Measurements from ENCODE around the gene KCTD10.

Gene KCTD10

DNA sequence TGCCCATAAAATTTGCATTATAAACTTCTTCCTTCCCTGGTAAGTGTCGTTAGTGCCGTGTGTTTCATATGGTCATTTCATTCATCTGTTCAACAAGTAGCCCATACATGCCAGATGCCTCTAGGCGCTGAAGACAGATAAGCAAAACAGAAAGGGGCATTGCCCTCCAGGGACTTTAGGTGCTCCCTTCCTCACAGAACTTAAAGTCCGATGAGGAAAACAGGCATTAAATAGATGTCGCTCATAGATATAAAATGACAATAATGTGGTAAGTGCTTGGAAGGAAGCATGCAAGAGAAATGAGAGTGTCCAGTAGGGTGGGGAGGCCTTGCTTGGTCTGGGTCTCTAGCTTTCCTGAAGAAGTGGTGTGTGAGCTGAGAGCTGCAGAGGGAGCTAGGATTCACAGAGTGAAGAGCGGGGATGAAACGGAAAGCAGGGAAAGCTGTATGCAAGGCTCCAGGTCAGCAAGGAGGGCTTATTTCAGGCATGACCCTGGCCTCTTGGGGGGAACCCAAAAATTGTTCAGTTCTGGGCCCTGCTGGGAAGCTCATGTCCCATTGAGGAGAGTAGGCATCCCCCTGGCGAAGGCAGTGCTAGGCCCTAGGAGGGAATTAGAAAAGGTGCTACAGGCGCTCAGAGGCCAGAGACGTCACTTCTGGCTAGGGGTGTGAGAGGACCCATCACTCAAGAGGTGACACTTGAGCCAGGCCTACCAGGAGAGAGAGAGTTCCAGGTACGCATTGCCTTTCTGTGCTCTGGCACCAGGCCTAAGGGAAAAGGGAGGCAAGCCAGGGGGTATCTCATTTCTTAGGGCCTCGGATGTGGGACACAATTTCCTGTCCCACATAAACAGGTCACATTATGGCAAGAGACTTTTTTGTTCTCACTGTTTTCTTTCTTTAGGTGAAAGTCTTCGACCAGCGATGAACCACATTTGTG, 12.2 kb upstream of the KCTD10 start:
- H3K27ac ChIP-seq (replicated peaks): no peak overlapping the region
- no peaks in the 10 kb centered on the region for H3K27me3 ChIP-seq (ENCODE audit: insufficient read depth, poor library complexity, severe bottlenecking)
- no peak overlapping the region for H3K4me3 ChIP-seq (replicated peaks; ENCODE audit: insufficient read depth, low read length)
- DNase-seq (ENCODE audit: low read depth in 1 of 2, low spot score in 1 of 2): no peak
- TF ChIP-seq SPI1 (IDR thresholded peaks at IDR 0.05; ENCODE audit: borderline replicate concordance, low read depth): no peak
- TF ChIP-seq, protein P1, sequence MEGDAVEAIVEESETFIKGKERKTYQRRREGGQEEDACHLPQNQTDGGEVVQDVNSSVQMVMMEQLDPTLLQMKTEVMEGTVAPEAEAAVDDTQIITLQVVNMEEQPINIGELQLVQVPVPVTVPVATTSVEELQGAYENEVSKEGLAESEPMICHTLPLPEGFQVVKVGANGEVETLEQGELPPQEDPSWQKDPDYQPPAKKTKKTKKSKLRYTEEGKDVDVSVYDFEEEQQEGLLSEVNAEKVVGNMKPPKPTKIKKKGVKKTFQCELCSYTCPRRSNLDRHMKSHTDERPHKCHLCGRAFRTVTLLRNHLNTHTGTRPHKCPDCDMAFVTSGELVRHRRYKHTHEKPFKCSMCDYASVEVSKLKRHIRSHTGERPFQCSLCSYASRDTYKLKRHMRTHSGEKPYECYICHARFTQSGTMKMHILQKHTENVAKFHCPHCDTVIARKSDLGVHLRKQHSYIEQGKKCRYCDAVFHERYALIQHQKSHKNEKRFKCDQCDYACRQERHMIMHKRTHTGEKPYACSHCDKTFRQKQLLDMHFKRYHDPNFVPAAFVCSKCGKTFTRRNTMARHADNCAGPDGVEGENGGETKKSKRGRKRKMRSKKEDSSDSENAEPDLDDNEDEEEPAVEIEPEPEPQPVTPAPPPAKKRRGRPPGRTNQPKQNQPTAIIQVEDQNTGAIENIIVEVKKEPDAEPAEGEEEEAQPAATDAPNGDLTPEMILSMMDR (IDR thresholded peaks at IDR 0.05; ENCODE audit: insufficient read depth, low read length): no peak
- no peak for TF ChIP-seq POLR2AphosphoS5 (IDR thresholded peaks at IDR 0.05; ENCODE audit: low read depth)
- TF ChIP-seq GABPA (IDR thresholded peaks at IDR 0.05; ENCODE audit: low read depth): no peak
- TF ChIP-seq, protein P2, sequence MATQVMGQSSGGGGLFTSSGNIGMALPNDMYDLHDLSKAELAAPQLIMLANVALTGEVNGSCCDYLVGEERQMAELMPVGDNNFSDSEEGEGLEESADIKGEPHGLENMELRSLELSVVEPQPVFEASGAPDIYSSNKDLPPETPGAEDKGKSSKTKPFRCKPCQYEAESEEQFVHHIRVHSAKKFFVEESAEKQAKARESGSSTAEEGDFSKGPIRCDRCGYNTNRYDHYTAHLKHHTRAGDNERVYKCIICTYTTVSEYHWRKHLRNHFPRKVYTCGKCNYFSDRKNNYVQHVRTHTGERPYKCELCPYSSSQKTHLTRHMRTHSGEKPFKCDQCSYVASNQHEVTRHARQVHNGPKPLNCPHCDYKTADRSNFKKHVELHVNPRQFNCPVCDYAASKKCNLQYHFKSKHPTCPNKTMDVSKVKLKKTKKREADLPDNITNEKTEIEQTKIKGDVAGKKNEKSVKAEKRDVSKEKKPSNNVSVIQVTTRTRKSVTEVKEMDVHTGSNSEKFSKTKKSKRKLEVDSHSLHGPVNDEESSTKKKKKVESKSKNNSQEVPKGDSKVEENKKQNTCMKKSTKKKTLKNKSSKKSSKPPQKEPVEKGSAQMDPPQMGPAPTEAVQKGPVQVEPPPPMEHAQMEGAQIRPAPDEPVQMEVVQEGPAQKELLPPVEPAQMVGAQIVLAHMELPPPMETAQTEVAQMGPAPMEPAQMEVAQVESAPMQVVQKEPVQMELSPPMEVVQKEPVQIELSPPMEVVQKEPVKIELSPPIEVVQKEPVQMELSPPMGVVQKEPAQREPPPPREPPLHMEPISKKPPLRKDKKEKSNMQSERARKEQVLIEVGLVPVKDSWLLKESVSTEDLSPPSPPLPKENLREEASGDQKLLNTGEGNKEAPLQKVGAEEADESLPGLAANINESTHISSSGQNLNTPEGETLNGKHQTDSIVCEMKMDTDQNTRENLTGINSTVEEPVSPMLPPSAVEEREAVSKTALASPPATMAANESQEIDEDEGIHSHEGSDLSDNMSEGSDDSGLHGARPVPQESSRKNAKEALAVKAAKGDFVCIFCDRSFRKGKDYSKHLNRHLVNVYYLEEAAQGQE (IDR thresholded peaks at IDR 0.05; ENCODE audit: insufficient replicate concordance, low read depth): no peak

DNA sequence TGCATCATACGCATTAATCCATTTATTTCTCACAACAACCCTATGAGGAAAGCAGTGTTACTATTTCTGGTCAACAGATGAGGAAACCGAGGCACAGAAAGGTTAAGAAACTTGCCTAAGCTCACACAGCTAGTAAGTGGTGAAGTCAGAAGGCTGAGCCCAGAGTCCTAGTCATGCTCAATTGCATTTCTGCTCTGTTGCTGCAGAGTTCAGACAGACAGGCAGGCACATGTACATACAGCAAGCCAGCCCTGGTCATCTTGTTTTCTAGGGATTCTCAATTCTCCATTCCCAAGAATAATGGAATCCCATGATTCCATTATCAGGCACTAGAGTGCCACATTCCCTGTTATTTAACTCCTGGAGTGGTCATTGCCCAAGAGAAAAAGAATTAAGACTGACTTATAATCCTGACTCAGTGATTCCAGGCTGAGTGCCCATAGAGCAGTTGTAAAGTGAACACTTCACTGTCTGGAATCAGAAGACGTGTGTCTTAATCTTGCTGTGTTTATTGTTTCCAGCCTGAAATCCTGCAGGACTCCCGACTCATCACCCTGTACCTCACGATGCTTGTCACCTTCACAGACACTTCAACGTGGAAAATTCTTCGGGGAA, 11.1 kb upstream of the KCTD10 start:
- H3K4me3 ChIP-seq (replicated peaks; ENCODE audit: insufficient read depth, low read length): no peak overlapping the region

More for the DNA sequence above, 11.1 kb upstream of the KCTD10 start:
- DNase-seq (ENCODE audit: low read depth in 1 of 2, low spot score in 1 of 2): no peak
- TF ChIP-seq POLR2AphosphoS5 (IDR thresholded peaks at IDR 0.05; ENCODE audit: low read depth) (no peak), GABPA (IDR thresholded peaks at IDR 0.05; ENCODE audit: low read depth) (no peak), SPI1 (IDR thresholded peaks at IDR 0.05; ENCODE audit: borderline replicate concordance, low read depth) (no peak)
- TF ChIP-seq, protein P2 (IDR thresholded peaks at IDR 0.05; ENCODE audit: insufficient replicate concordance, low read depth): no peak
- TF ChIP-seq, protein P1 (IDR thresholded peaks at IDR 0.05; ENCODE audit: insufficient read depth, low read length): no peak
- H3K27ac ChIP-seq (replicated peaks): no peak overlapping the region
- H3K27me3 ChIP-seq (ENCODE audit: insufficient read depth, poor library complexity, severe bottlenecking): no peaks in the 10 kb centered on the region

All from HL-60 (cell line).